Hepatocyte (in vitro differentiated cells): ENCODE measurements around the gene WDR86.

Source experiments
- CTCF ChIP-seq: fragments of 200-600 bp; sonication (generic); IDR thresholded peaks from 2 replicates; pipeline ENCODE4 v1.5.1; 2016; ENCODE audit warnings: antibody characterized with exemption, mild to moderate bottlenecking; ENCODE audit not compliant: poor library complexity
- EZH2phosphoT487 ChIP-seq: fragments of 200-600 bp; sonication (generic); IDR thresholded peaks from one replicate; pipeline ENCODE4 v1.6.1; 2018; ENCODE audit warnings: antibody characterized with exemption, mild to moderate bottlenecking, low read depth, moderate library complexity; ENCODE audit not compliant: unreplicated experiment, severe bottlenecking

- TF ChIP-seq CTCF = no peak
- no peak for TF ChIP-seq EZH2phosphoT487
Observed at GRCh38 chr7:151412318-151412717, 2.5 kb upstream of the WDR86 start.
